ENCODE measurements around the gene KRT12. TPM values are rescaled to one million over a fixed set of nuclear protein-coding genes. Genes with fewer than 3 reads are reported as not detected.
A peak's percentile ranks its signal among the peaks of the same experiment; 100 is the strongest.

Gene KRT12
- total and polyA plus RNA-seq, 9 of the 15 experiments (the other 6 are each of a cell fraction or from before 2014, with no cell fraction given), result 0.18 to 7.0 (median 2.2) TPM

DNA sequence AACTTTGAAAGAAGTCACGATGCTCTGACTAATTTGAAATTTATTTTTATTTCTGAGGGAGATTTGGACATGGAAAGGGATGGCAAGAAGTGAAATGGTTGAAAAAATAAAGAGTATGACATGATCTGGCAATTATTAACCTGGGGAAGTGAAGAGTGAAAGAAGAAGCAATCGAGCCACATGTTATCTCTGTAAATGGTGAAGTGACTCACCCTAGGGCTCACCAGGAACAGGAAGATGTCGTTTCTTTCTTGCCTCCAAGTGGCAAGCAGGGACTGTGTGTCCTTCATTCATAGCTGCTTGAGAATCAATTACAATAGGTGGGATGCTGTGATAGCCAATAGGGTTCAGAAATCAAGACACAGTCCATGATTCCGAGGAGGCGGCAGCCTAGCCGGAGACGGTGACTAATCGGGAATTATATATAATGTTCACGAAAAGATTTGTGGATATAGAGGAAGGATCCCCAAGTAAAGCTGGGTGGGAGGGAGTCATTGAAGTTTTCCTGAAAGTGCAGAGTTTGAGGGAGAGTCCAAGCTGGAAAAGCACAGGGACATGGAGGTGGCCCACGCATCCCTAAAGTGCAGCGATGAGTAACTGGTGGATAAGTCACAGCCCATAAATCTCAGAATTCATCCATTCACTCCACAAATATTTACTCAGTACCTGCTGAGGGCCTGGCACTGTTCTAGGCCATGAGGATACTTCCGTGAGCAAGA lies 36.3 kb upstream of the KRT12 start (continued):
- TF ChIP-seq, protein P1, sequence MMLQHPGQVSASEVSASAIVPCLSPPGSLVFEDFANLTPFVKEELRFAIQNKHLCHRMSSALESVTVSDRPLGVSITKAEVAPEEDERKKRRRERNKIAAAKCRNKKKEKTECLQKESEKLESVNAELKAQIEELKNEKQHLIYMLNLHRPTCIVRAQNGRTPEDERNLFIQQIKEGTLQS (IDR thresholded peaks at IDR 0.05), result peak; percentile 77
- TF ChIP-seq, protein P1 (CRISPR knock-in tag; conservative IDR thresholded peaks at IDR 0.05), result no peak
- TF ChIP-seq, protein P2, sequence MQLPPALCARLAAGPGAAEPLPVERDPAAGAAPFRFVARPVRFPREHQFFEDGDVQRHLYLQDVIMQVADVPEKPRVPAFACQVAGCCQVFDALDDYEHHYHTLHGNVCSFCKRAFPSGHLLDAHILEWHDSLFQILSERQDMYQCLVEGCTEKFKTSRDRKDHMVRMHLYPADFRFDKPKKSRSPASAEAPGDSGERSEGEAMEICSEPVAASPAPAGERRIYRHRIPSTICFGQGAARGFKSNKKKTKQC (CRISPR knock-in tag; IDR thresholded peaks at IDR 0.05), result no peak
- no peak for TF ChIP-seq TRIM28 (IDR thresholded peaks at IDR 0.05)
- TF ChIP-seq TAF9B (IDR thresholded peaks at IDR 0.05; ENCODE audit: partially characterized antibody), result no peak
- TF ChIP-seq, protein P3, sequence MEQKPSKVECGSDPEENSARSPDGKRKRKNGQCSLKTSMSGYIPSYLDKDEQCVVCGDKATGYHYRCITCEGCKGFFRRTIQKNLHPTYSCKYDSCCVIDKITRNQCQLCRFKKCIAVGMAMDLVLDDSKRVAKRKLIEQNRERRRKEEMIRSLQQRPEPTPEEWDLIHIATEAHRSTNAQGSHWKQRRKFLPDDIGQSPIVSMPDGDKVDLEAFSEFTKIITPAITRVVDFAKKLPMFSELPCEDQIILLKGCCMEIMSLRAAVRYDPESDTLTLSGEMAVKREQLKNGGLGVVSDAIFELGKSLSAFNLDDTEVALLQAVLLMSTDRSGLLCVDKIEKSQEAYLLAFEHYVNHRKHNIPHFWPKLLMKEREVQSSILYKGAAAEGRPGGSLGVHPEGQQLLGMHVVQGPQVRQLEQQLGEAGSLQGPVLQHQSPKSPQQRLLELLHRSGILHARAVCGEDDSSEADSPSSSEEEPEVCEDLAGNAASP (IDR thresholded peaks at IDR 0.05), result no peak
- TF ChIP-seq SMARCB1 (IDR thresholded peaks at IDR 0.05; ENCODE audit: insufficient read length, low read depth), result no peak
- no peak for TF ChIP-seq KDM1A (IDR thresholded peaks at IDR 0.05)
- no peak for TF ChIP-seq NR3C1 (CRISPR knock-in tag; IDR thresholded peaks at IDR 0.05)
- no peak for TF ChIP-seq ZNF445 (CRISPR knock-in tag; IDR thresholded peaks at IDR 0.05; ENCODE audit: low read depth)
- TF ChIP-seq SRF (CRISPR knock-in tag; IDR thresholded peaks at IDR 0.05), result no peak
- 0 out of 2 replicates have a peak, but pooled peaks have one; percentile 22 for TF ChIP-seq L3MBTL2 (IDR thresholded peaks at IDR 0.05)
- TF ChIP-seq ZNF41 (CRISPR knock-in tag; conservative IDR thresholded peaks at IDR 0.05), result no peak
- no peak for TF ChIP-seq MBD2 (IDR thresholded peaks at IDR 0.05; ENCODE audit: borderline replicate concordance, low read depth)
- no peak for TF ChIP-seq CBFB (CRISPR knock-in tag; IDR thresholded peaks at IDR 0.05)
- TF ChIP-seq NCOA2 (IDR thresholded peaks at IDR 0.05; ENCODE audit: partially characterized antibody in 2 of 2), result no peak
- no peak for TF ChIP-seq KLF16 (IDR thresholded peaks at IDR 0.05)
- no peak for TF ChIP-seq BCL6 (CRISPR knock-in tag; IDR thresholded peaks at IDR 0.05)
- TF ChIP-seq, protein P4, sequence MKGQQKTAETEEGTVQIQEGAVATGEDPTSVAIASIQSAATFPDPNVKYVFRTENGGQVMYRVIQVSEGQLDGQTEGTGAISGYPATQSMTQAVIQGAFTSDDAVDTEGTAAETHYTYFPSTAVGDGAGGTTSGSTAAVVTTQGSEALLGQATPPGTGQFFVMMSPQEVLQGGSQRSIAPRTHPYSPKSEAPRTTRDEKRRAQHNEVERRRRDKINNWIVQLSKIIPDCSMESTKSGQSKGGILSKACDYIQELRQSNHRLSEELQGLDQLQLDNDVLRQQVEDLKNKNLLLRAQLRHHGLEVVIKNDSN (CRISPR knock-in tag; IDR thresholded peaks at IDR 0.05), result no peak
